ENCODE measurements around the gene CACHD1.
"Not testable (repeated sequence)": the region's sequence is repeated elsewhere in the genome, so short reads cannot be mapped to it uniquely, and the experiment has no call there.

Gene CACHD1

DNA sequence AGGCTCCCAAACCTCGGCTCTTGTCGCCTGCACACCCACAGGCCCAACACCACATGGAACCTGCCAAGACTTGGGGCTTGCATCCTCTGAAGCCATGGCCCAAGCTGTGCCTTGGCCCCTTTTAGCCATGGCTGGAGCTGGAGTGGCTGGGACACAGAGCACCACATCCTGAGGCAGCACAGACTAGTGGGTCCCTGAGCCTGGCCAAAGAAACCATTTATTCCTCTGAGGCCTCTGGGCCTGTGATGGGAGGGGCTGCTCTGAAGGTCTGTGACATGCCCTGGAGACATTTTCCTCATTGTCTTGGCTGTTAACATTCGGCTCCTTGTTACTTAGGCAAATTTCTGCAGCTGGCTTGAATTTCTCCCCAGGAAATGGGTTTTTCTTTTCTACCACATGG, 141.0 kb downstream of the CACHD1 start:
- H3K4me2 ChIP-seq (ENCODE audit: low read length); H4K8ac ChIP-seq (ENCODE audit: low read depth, low read length); H2BK12ac ChIP-seq (ENCODE audit: low read length); H3K27me3 ChIP-seq (ENCODE audit: insufficient read depth, low read length); H3K14ac ChIP-seq (ENCODE audit: low read length); DNase-seq; H3K79me1 ChIP-seq (ENCODE audit: low read length); H2AK5ac ChIP-seq (ENCODE audit: low read length); H2AFZ ChIP-seq (ENCODE audit: insufficient read depth, low read length, poor library complexity); H3K4me3 ChIP-seq (ENCODE audit: low read depth, low read length); H3K18ac ChIP-seq (ENCODE audit: low read length); H4K91ac ChIP-seq (ENCODE audit: low read depth, low read length); H2BK120ac ChIP-seq (ENCODE audit: insufficient read depth, low read length, poor library complexity); H3K4ac ChIP-seq (ENCODE audit: low read depth, low read length); H3K9ac ChIP-seq (ENCODE audit: low read length); H3K36me3 ChIP-seq (ENCODE audit: control insufficient read depth in 1 of 2, insufficient read depth in 2 of 2, low read length in 2 of 2); H3K27ac ChIP-seq (ENCODE audit: low read depth, low read length); H3K9me3 ChIP-seq (ENCODE audit: insufficient read depth, low read depth, low read length); H3K79me2 ChIP-seq (ENCODE audit: control insufficient read depth, insufficient read depth, low read length, poor library complexity); H3K23ac ChIP-seq (ENCODE audit: low read length); H3K4me1 ChIP-seq (ENCODE audit: control insufficient read depth in 1 of 2, insufficient read depth in 2 of 2, low read length in 2 of 2); H4K12ac ChIP-seq (ENCODE audit: low read depth, low read length); H2BK5ac ChIP-seq (ENCODE audit: low read depth, low read length, poor library complexity): not testable (repeated sequence)
- no CpG with 5 or more reads among the region's 3 CpGs for WGBS (ENCODE audit: extremely low coverage, insufficient coverage, insufficient read length)

DNA sequence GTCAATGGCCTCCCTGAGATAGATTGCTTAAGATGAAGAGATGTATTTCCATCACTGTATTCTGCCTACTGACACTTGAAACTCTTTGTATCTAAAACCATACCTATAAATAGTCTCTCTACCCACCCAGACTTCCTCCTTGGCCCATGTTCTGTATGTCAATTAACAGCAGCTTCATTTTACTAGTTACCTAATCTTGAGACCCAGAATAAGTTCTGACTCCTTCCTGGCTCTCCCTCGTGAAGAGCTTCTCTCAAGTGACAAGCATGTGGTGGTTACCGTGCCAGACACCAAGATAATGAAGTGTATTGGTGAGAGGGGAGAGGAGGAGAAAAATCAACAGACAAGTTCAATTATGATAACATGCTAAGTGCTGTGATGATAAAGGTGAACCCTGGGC, 146.1 kb downstream of the CACHD1 start:
- no peaks in the 10 kb centered on the region for H3K4me1 ChIP-seq (ENCODE audit: control insufficient read depth in 1 of 2, insufficient read depth in 2 of 2, low read length in 2 of 2)
- no peak overlapping the region for H3K4me2 ChIP-seq (ENCODE audit: low read length)

GRCh38 chr1:64623750-64624191, 153.8 kb downstream of the CACHD1 start:
- no peaks in the 10 kb centered on the region for H3K27me3 ChIP-seq (ENCODE audit: insufficient read depth, low read length)
- no CpG with 5 or more reads among the region's 4 CpGs for WGBS (ENCODE audit: extremely low coverage, insufficient coverage, insufficient read length)
- H2AK5ac ChIP-seq (ENCODE audit: low read length) = no peak overlapping the region
- no peak overlapping the region for H3K18ac ChIP-seq (ENCODE audit: low read length)
- H3K79me1 ChIP-seq (ENCODE audit: low read length) = no peaks in the 10 kb centered on the region
- no peak overlapping the region for H4K12ac ChIP-seq (ENCODE audit: low read depth, low read length)
- H3K9ac ChIP-seq (ENCODE audit: low read length) = no peak overlapping the region
- no peak overlapping the region for H2BK12ac ChIP-seq (ENCODE audit: low read length)
- H3K9me3 ChIP-seq (ENCODE audit: insufficient read depth, low read depth, low read length) = no peaks in the 10 kb centered on the region
- H3K14ac ChIP-seq (ENCODE audit: low read length) = no peak overlapping the region
- no peaks in the 10 kb centered on the region for H3K4me1 ChIP-seq (ENCODE audit: control insufficient read depth in 1 of 2, insufficient read depth in 2 of 2, low read length in 2 of 2)
- no peak overlapping the region for H2BK5ac ChIP-seq (ENCODE audit: low read depth, low read length, poor library complexity)
- no peak overlapping the region for H2BK120ac ChIP-seq (ENCODE audit: insufficient read depth, low read length, poor library complexity)
- H3K4me2 ChIP-seq (ENCODE audit: low read length) = no peak overlapping the region
- H3K79me2 ChIP-seq (ENCODE audit: control insufficient read depth, insufficient read depth, low read length, poor library complexity) = no peaks in the 10 kb centered on the region
- no peak overlapping the region for H3K4me3 ChIP-seq (ENCODE audit: low read depth, low read length)
- no peak overlapping the region for H2AFZ ChIP-seq (ENCODE audit: insufficient read depth, low read length, poor library complexity)
- no peaks in the 10 kb centered on the region for H3K36me3 ChIP-seq (ENCODE audit: control insufficient read depth in 1 of 2, insufficient read depth in 2 of 2, low read length in 2 of 2)
- H3K23ac ChIP-seq (ENCODE audit: low read length) = no peak overlapping the region
- no peak overlapping the region for H4K8ac ChIP-seq (ENCODE audit: low read depth, low read length)
- DNase-seq = no peak
- no peak overlapping the region for H3K4ac ChIP-seq (ENCODE audit: low read depth, low read length)
- no peak overlapping the region for H3K27ac ChIP-seq (ENCODE audit: low read depth, low read length)
- H4K91ac ChIP-seq (ENCODE audit: low read depth, low read length) = no peak overlapping the region

More for the DNA sequence above, 146.1 kb downstream of the CACHD1 start:
- no peaks in the 10 kb centered on the region for H3K9me3 ChIP-seq (ENCODE audit: insufficient read depth, low read depth, low read length)
- H3K27ac ChIP-seq (ENCODE audit: low read depth, low read length) = no peak overlapping the region
- no peak overlapping the region for H3K23ac ChIP-seq (ENCODE audit: low read length)
- no peak overlapping the region for H3K4me3 ChIP-seq (ENCODE audit: low read depth, low read length)
- no peak overlapping the region for H4K8ac ChIP-seq (ENCODE audit: low read depth, low read length)
- no peak for DNase-seq
- H3K18ac ChIP-seq (ENCODE audit: low read length) = no peak overlapping the region
- WGBS (ENCODE audit: extremely low coverage, insufficient coverage, insufficient read length) = no CpG with 5 or more reads among the region's 2 CpGs
- no peak overlapping the region for H2AFZ ChIP-seq (ENCODE audit: insufficient read depth, low read length, poor library complexity)
- no peak overlapping the region for H2BK5ac ChIP-seq (ENCODE audit: low read depth, low read length, poor library complexity)
- no peak overlapping the region for H3K4ac ChIP-seq (ENCODE audit: low read depth, low read length)
- no peak overlapping the region for H2BK12ac ChIP-seq (ENCODE audit: low read length)
- H3K36me3 ChIP-seq (ENCODE audit: control insufficient read depth in 1 of 2, insufficient read depth in 2 of 2, low read length in 2 of 2) = no peaks in the 10 kb centered on the region
- no peaks in the 10 kb centered on the region for H3K27me3 ChIP-seq (ENCODE audit: insufficient read depth, low read length)
- no peak overlapping the region for H2BK120ac ChIP-seq (ENCODE audit: insufficient read depth, low read length, poor library complexity)
- H3K14ac ChIP-seq (ENCODE audit: low read length) = no peak overlapping the region
- H3K79me1 ChIP-seq (ENCODE audit: low read length) = no peaks in the 10 kb centered on the region
- H3K9ac ChIP-seq (ENCODE audit: low read length) = no peak overlapping the region
- no peaks in the 10 kb centered on the region for H3K79me2 ChIP-seq (ENCODE audit: control insufficient read depth, insufficient read depth, low read length, poor library complexity)
- no peak overlapping the region for H4K91ac ChIP-seq (ENCODE audit: low read depth, low read length)
- no peak overlapping the region for H4K12ac ChIP-seq (ENCODE audit: low read depth, low read length)
- H2AK5ac ChIP-seq (ENCODE audit: low read length) = no peak overlapping the region

- H3K4ac ChIP-seq (ENCODE audit: low read depth, low read length) = no peak overlapping the region
- H2AK5ac ChIP-seq (ENCODE audit: low read length) = no peak overlapping the region
- H4K12ac ChIP-seq (ENCODE audit: low read depth, low read length) = no peak overlapping the region
- no peaks in the 10 kb centered on the region for H3K36me3 ChIP-seq (ENCODE audit: control insufficient read depth in 1 of 2, insufficient read depth in 2 of 2, low read length in 2 of 2)
- H3K23ac ChIP-seq (ENCODE audit: low read length) = no peak overlapping the region
- H2BK5ac ChIP-seq (ENCODE audit: low read depth, low read length, poor library complexity) = no peak overlapping the region
- no CpG with 5 or more reads among the region's 1 CpG for WGBS (ENCODE audit: extremely low coverage, insufficient coverage, insufficient read length)
- H2AFZ ChIP-seq (ENCODE audit: insufficient read depth, low read length, poor library complexity) = no peak overlapping the region
- DNase-seq = no peak
- no peak overlapping the region for H3K14ac ChIP-seq (ENCODE audit: low read length)
- H3K4me1 ChIP-seq (ENCODE audit: control insufficient read depth in 1 of 2, insufficient read depth in 2 of 2, low read length in 2 of 2) = no peaks in the 10 kb centered on the region
- no peaks in the 10 kb centered on the region for H3K9me3 ChIP-seq (ENCODE audit: insufficient read depth, low read depth, low read length)
- no peaks in the 10 kb centered on the region for H3K79me1 ChIP-seq (ENCODE audit: low read length)
- H3K4me3 ChIP-seq (ENCODE audit: low read depth, low read length) = no peak overlapping the region
- H3K18ac ChIP-seq (ENCODE audit: low read length) = no peak overlapping the region
- no peak overlapping the region for H4K8ac ChIP-seq (ENCODE audit: low read depth, low read length)
- no peak overlapping the region for H3K4me2 ChIP-seq (ENCODE audit: low read length)
- H4K91ac ChIP-seq (ENCODE audit: low read depth, low read length) = no peak overlapping the region
- H3K79me2 ChIP-seq (ENCODE audit: control insufficient read depth, insufficient read depth, low read length, poor library complexity) = no peaks in the 10 kb centered on the region
- H3K27ac ChIP-seq (ENCODE audit: low read depth, low read length) = no peak overlapping the region
- no peak overlapping the region for H3K9ac ChIP-seq (ENCODE audit: low read length)
- no peak overlapping the region for H2BK12ac ChIP-seq (ENCODE audit: low read length)
- no peaks in the 10 kb centered on the region for H3K27me3 ChIP-seq (ENCODE audit: insufficient read depth, low read length)
- no peak overlapping the region for H2BK120ac ChIP-seq (ENCODE audit: insufficient read depth, low read length, poor library complexity)
Observed at GRCh38 chr1:64624218-64624713, 154.3 kb downstream of the CACHD1 start.

All from trophoblast cell (in vitro differentiated cells and primary cell).